SK-N-SH treated with all-trans-retinoic acid at 6 μM for 48 hours (cell line): ENCODE measurements around the gene SLC25A6.

ENCODE experiments used
- BACH2 ChIP-seq: fragments of 250-450 bp; sonication (Bioruptor Pico); IDR thresholded peaks from 2 replicates; pipeline ENCODE4 v1.9.0; 2021; ENCODE audit warnings: mild to moderate bottlenecking, borderline replicate concordance
- ESRRG ChIP-seq: fragments of 250-450 bp; sonication (Bioruptor Pico); IDR thresholded peaks from 2 replicates; pipeline ENCODE4 v1.6.1; 2021; ENCODE audit warnings: mild to moderate bottlenecking
- PPARA ChIP-seq: fragments of 250-450 bp; sonication (Bioruptor Pico); IDR thresholded peaks from 2 replicates; pipeline ENCODE4 v1.5.0; 2020; ENCODE audit warnings: mild to moderate bottlenecking, borderline replicate concordance
- RARB ChIP-seq: fragments of 250-450 bp; sonication (Bioruptor Pico); IDR thresholded peaks from 2 replicates; pipeline ENCODE4 v1.8.0; 2021; ENCODE audit warnings: mild to moderate bottlenecking, moderate library complexity
- TCF4 ChIP-seq: fragments of 250-450 bp; sonication (Bioruptor Pico); IDR thresholded peaks from 2 replicates; pipeline ENCODE4 v1.8.0; 2021; ENCODE audit warnings: mild to moderate bottlenecking, moderate library complexity, borderline replicate concordance
- TOX ChIP-seq: fragments of 250-450 bp; sonication (Bioruptor Pico); IDR thresholded peaks from 2 replicates; pipeline ENCODE4 v1.8.0; 2021; ENCODE audit warnings: mild to moderate bottlenecking, moderate library complexity, borderline replicate concordance
- ZC3H10 ChIP-seq: fragments of 250-450 bp; sonication (Bioruptor Pico); IDR thresholded peaks from 2 replicates; pipeline ENCODE4 v1.5.1; 2021; ENCODE audit warnings: mild to moderate bottlenecking, moderate library complexity
- ZFP30 ChIP-seq: fragments of 450-650 bp; formaldehyde crosslinking; IDR thresholded peaks from 2 replicates; pipeline ENCODE4 v1.5.0; 2022; ENCODE audit warnings: mild to moderate bottlenecking, moderate library complexity
- TF ChIP-seq, protein P1 (sequence below): fragments of 250-450 bp; sonication (Bioruptor Pico); IDR thresholded peaks from 2 replicates; pipeline ENCODE4 v1.8.0; 2020; ENCODE audit warnings: mild to moderate bottlenecking, moderate library complexity, borderline replicate concordance
- TF ChIP-seq, protein P2 (sequence below): fragments of 250-450 bp; sonication (Bioruptor Pico); IDR thresholded peaks from 2 replicates; pipeline ENCODE4 v1.5.1; 2020; ENCODE audit warnings: low read depth, mild to moderate bottlenecking, moderate library complexity
- TF ChIP-seq, protein P3 (sequence below): fragments of 250-450 bp; sonication (Bioruptor Pico); IDR thresholded peaks from 2 replicates; pipeline ENCODE4 v1.8.0; 2021; ENCODE audit warnings: low read depth, mild to moderate bottlenecking, moderate library complexity, borderline replicate concordance

DNA sequence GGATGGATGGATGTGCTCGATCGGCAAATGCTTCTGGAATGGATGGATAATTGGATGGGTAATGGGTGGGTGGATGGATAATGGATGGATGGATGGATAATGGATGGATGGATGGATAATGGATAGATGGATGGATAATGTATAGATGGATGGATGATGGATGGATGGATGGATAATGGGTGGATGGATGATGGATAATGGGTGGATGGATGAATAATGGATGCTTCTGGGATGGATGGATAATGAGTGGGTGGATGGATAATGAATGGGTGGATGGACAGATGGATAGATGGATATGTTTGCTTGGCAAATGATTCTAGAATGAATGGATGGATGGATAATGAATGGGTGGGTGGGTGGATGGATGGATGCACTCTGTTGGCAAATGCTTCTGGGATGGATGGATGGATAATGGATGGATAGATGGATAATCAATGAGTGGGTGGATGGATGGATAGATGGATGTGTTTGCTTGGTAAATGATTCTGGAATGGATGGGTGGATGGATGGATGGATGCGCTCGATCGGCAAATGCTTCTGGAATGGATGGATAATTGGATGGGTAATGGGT, 3.8 kb upstream of the SLC25A6 start:
- TF ChIP-seq ZC3H10 (CRISPR knock-in tag): no peak
- TF ChIP-seq, protein P1, sequence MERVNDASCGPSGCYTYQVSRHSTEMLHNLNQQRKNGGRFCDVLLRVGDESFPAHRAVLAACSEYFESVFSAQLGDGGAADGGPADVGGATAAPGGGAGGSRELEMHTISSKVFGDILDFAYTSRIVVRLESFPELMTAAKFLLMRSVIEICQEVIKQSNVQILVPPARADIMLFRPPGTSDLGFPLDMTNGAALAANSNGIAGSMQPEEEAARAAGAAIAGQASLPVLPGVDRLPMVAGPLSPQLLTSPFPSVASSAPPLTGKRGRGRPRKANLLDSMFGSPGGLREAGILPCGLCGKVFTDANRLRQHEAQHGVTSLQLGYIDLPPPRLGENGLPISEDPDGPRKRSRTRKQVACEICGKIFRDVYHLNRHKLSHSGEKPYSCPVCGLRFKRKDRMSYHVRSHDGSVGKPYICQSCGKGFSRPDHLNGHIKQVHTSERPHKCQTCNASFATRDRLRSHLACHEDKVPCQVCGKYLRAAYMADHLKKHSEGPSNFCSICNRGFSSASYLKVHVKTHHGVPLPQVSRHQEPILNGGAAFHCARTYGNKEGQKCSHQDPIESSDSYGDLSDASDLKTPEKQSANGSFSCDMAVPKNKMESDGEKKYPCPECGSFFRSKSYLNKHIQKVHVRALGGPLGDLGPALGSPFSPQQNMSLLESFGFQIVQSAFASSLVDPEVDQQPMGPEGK: no peak
- no peak for TF ChIP-seq ESRRG (CRISPR knock-in tag)
- TF ChIP-seq RARB (CRISPR knock-in tag): no peak
- TF ChIP-seq PPARA (CRISPR knock-in tag): no peak
- TF ChIP-seq, protein P2, sequence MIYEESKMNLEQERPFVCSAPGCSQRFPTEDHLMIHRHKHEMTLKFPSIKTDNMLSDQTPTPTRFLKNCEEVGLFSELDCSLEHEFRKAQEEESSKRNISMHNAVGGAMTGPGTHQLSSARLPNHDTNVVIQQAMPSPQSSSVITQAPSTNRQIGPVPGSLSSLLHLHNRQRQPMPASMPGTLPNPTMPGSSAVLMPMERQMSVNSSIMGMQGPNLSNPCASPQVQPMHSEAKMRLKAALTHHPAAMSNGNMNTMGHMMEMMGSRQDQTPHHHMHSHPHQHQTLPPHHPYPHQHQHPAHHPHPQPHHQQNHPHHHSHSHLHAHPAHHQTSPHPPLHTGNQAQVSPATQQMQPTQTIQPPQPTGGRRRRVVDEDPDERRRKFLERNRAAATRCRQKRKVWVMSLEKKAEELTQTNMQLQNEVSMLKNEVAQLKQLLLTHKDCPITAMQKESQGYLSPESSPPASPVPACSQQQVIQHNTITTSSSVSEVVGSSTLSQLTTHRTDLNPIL (CRISPR knock-in tag): no peak
- no peak for TF ChIP-seq ZFP30
- TF ChIP-seq BACH2 (CRISPR knock-in tag): no peak
- TF ChIP-seq, protein P3, sequence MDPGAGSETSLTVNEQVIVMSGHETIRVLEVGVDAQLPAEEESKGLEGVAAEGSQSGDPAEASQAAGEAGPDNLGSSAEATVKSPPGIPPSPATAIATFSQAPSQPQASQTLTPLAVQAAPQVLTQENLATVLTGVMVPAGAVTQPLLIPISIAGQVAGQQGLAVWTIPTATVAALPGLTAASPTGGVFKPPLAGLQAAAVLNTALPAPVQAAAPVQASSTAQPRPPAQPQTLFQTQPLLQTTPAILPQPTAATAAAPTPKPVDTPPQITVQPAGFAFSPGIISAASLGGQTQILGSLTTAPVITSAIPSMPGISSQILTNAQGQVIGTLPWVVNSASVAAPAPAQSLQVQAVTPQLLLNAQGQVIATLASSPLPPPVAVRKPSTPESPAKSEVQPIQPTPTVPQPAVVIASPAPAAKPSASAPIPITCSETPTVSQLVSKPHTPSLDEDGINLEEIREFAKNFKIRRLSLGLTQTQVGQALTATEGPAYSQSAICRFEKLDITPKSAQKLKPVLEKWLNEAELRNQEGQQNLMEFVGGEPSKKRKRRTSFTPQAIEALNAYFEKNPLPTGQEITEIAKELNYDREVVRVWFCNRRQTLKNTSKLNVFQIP: no peak
- TF ChIP-seq TCF4 (CRISPR knock-in tag): no peak
- no peak for TF ChIP-seq TOX (CRISPR knock-in tag)
